ENCODE data around the gene MAST2. TPM values are rescaled to one million over a fixed set of nuclear protein-coding genes. Genes with fewer than 3 reads are reported as not detected.

MAST2 gene
- total RNA-seq, 4 donors from 2014 or later, result 6.6 to 22.6 (median 13.9) TPM

GRCh38 chr1:46001081-46001785 lies 197.8 kb downstream of the MAST2 start:
- DNase-seq (ENCODE audit: low spot score in 2 of 2), result no peak
- intact Hi-C loops (cut with DNase I; ENCODE audit: low total_unique reads), result no loop called here
- H3K4me3 ChIP-seq (ENCODE audit: low read depth, poor library complexity, severe bottlenecking), result no peak overlapping the region
- TF ChIP-seq POLR2A (IDR thresholded peaks at IDR 0.05) (no peak), CTCF (IDR thresholded peaks at IDR 0.05) (no peak)
- 82 to 88% methylated on average over 3 of the region's 3 CpGs for WGBS, 2 donors

- DNase-seq (ENCODE audit: low spot score in 2 of 2), result no peak
- no peak for TF ChIP-seq POLR2A (IDR thresholded peaks at IDR 0.05)
- no peak for TF ChIP-seq CTCF (IDR thresholded peaks at IDR 0.05)
- no peak overlapping the region for H3K4me3 ChIP-seq (ENCODE audit: low read depth, poor library complexity, severe bottlenecking)
- WGBS, 2 donors, result 92 to 97% methylated on average over 3 of the region's 3 CpGs
- intact Hi-C loops (cut with DNase I; ENCODE audit: low total_unique reads), result no loop called here
These were observed 199.2 kb downstream of the MAST2 start for GRCh38 chr1:46002551-46003150.

- 77 to 84% methylated on average over 5 of the region's 5 CpGs for WGBS, 2 donors
- no peak for TF ChIP-seq POLR2A (IDR thresholded peaks at IDR 0.05)
- TF ChIP-seq CTCF (IDR thresholded peaks at IDR 0.05), result no peak
- H3K4me3 ChIP-seq (ENCODE audit: low read depth, poor library complexity, severe bottlenecking), result no peak overlapping the region
- intact Hi-C loops (cut with DNase I; ENCODE audit: low total_unique reads), result no loop called here
- DNase-seq (ENCODE audit: low spot score in 2 of 2), result no peak
These were observed 199.9 kb downstream of the MAST2 start for GRCh38 chr1:46003315-46003714.

GRCh38 chr1:46004492-46004891 lies 201.1 kb downstream of the MAST2 start:
- intact Hi-C loops (cut with DNase I; ENCODE audit: low total_unique reads), result no loop called here
- no peak for DNase-seq (ENCODE audit: low spot score in 2 of 2)
- WGBS, 2 donors, result 95 to 100% methylated on average over 1 of the region's 1 CpG
- no peak overlapping the region for H3K4me3 ChIP-seq (ENCODE audit: low read depth, poor library complexity, severe bottlenecking)
- no peak for TF ChIP-seq CTCF (IDR thresholded peaks at IDR 0.05)

- WGBS, 2 donors, result 71 to 95% methylated on average over 1 of the region's 1 CpG
- TF ChIP-seq CTCF (IDR thresholded peaks at IDR 0.05), result no peak
- TF ChIP-seq POLR2A (IDR thresholded peaks at IDR 0.05), result no peak
- intact Hi-C loops (cut with DNase I; ENCODE audit: low total_unique reads), result no loop called here
- H3K4me3 ChIP-seq (ENCODE audit: low read depth, poor library complexity, severe bottlenecking), result no peak overlapping the region
- no peak for DNase-seq (ENCODE audit: low spot score in 2 of 2)
These were observed 202.2 kb downstream of the MAST2 start for GRCh38 chr1:46005594-46005993.

GRCh38 chr1:46008585-46008984 lies 205.2 kb downstream of the MAST2 start:
- intact Hi-C loops (cut with DNase I; ENCODE audit: low total_unique reads), result no loop called here
- no peak overlapping the region for H3K4me3 ChIP-seq (ENCODE audit: low read depth, poor library complexity, severe bottlenecking)
- TF ChIP-seq CTCF (IDR thresholded peaks at IDR 0.05) (no peak), POLR2A (IDR thresholded peaks at IDR 0.05) (no peak)
- no peak for DNase-seq (ENCODE audit: low spot score in 2 of 2)

All from lower leg skin (tissue), 4 donors.